ENCODE data around the gene CACNA2D4.

Gene CACNA2D4

DNA sequence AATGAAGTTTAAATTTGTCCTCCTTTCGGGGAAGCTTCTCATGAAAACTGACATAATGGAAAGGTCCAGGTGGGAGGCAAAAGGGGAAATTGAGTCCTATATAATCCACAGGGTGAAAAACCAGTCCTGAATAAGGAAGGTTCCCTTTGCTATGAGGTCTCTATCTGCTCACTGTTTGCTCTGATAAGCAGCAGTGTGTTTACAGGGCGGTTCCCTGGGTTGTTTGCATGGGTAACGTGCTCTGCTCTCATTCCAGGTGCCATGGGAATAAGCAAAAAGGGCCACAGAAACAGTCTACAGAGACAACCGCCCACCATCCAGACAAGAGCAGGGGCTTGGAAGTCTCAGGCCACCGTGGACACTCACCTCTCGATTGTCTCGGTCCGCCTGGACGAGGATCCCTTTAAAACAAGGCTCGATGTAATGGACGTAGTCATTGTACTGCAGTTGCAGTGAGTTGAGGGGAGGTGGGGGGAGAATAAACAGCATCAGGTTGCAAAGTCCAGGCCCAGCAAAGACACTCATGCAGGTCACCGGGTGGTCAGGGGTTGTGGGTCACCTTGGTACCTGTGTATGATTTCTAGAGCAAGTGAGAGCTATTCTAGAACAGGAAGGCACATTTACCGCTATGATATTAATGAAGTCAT, 32.7 kb downstream of the CACNA2D4 start:
- DNase-seq: no peak

- DNase-seq: no peak
These were observed 33.3 kb downstream of the CACNA2D4 start for GRCh38 chr12:1885082-1885596.

DNA sequence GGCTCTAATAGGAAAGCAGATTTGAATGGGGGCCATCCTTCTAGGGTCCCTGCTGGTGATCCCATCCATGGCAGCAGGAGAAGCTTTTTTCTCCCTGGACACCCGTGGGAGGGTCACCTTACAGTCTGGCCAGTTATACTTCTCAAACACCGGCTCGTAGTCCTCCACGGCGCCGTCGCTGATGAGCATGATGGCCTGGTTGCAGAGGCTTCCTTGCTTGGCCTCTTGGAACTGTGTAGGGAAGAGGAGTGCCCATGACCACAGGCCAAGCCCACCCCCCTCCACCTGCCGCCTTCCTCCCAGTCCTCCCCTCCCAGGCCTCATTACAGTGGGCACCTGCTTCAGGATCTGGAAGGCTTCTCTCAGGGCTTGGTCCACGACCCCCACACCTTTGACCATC, 33.8 kb downstream of the CACNA2D4 start:
- DNase-seq: no peak

- no peak for DNase-seq
These were observed 34.9 kb downstream of the CACNA2D4 start for GRCh38 chr12:1883513-1883912.

DNA sequence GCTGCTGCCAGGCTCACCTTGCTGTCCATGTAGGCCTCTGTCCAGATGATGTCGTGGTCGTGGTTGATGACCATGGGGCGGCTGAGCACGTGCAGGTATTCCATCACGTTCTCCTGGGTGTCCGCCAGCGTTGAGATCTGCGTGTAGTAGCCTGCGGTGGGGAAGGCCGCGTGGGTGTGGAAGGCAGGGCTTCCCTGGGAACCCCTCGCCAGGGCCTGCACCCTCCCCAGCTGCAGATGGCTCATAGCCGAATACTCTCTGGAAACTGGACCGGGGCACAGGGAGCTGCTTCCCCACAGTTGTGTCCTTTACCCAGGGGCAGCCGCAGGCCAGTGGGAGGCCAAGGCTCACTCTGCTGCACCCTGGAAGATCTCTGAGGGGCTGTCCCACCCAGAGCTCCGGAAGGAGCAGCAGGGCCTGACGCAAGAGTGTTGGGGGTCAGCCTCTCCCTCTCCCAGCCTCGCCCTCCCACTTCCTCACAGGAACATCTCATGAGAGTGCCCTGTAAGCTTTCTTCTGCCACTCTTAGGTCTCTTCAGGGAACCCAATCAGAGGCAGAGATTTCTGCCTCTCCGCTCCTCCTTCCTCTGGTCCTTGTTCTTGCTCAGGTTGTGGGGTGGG, 35.5 kb downstream of the CACNA2D4 start:
- no peak for DNase-seq

- no peak for DNase-seq
These were observed 36.0 kb downstream of the CACNA2D4 start for GRCh38 chr12:1882405-1882804.

GRCh38 chr12:1881936-1882335, 36.5 kb downstream of the CACNA2D4 start:
- DNase-seq: no peak

- no peak for DNase-seq
These were observed 37.2 kb downstream of the CACNA2D4 start for GRCh38 chr12:1881301-1881700.

DNA sequence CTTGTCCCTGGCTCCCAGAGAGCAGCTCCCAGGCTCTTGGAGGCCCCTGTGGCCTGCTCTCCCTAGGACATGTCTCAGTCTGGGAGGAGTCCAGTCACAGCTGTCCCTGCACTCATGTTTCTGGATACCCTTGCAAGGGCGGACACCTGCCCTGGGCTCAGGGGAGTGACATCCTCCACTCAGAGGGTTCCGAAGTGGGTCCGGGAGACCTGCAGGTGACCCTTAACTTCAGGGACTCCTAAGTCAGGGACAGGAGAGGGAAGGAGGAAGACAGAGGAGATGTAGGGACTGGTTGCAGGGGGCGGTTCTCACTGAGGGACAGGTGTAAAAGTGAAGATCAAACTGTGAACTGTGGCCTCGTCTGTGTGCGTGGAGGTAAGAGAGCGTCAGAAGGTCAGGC, 37.6 kb downstream of the CACNA2D4 start:
- DNase-seq: no peak

DNA sequence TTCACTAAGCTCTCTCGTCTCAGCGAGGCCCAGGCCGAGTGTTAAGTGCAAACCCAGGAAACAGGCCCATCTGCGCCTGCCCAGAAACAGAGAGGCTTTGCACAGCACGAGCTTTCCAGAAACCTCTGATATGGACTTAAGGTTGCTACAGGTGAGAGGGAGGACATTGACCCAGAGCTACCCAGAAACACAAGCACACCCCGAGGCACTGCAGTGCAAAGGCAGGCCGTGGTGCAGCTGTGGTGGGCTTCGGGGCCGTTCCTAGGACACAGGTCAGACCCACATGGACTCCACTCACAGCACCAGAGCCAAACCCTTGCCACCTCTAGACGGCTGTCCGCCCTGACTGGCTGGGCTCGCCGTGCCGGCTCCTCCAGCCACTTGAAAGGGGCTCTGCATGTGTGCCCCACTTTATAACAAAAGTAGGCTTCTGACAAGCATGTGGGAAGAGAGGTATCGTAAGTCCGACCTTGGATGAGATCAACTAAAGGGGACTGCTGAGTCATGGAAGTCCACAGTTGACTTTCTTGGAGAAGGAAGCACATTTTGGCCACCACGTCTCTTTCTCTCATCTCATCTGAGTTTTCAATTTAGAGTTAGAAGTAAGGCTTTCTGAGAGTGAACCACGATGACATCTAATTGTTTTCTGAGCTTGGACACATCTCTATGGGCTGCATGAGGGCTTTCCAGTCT, 38.2 kb downstream of the CACNA2D4 start:
- DNase-seq: no peak

GRCh38 chr12:1879633-1880032, 38.8 kb downstream of the CACNA2D4 start:
- DNase-seq: no peak

DNA sequence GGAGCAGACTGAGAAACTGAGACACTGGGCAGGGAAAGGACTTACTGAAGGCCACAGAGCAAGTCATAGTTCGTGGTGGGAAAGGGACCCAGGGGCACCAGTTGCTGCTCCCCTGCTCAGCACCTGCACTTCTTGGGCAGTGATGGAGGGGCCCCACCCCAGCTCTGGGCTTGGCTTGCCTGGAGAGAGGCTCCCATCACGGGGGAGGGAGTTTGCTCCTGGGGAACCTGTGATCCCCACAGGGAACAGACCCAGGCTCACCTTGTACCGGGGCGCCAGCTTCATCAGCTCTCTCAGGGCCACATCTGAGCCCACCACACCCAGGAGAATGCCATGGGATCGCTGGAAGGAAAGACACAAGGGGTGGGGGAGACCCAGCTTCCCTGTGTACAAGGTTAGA, 39.8 kb downstream of the CACNA2D4 start:
- no peak for DNase-seq

- DNase-seq: no peak
These were observed 40.2 kb downstream of the CACNA2D4 start for GRCh38 chr12:1878214-1878613.

GRCh38 chr12:1877169-1877878, 41.1 kb downstream of the CACNA2D4 start:
- DNase-seq: no peak

DNA sequence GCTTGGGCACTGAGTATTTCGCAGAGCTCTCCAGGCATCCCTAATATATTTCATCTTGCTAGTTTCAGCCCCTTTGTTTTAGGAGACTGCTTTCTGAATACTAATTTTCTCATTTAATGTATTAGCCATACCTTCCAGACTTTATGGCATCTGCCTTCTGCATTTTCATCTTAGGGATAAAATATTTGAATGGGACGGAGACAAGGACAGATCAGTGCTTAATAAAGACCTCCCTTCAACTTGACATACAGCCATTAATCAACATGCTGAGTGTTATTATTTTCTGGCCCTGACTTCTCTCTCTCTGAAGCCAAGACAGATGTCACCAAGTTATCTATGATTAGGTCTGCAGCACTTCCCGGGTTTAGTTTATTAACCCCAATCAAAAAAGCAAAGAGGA, 42.4 kb downstream of the CACNA2D4 start:
- no peak for DNase-seq

DNA sequence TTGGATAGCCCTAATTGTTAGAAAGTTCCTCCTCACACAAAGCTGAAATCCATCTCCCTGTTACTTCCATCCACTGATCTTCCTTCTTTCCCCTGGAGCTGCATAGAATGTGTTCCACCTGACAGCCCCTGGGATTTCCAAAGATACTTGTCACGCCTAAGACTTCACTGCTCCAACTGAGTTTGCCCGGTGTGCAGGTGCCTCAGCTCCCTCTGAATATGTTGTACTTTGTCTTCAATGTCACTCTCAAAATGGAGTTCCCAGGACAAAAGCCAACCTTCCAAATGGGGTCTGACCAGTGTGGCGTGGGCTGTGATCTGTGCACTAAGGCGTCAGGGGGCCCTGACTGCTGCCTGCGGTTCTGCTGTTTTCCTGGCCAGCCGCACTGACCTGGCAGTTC, 42.8 kb downstream of the CACNA2D4 start:
- DNase-seq: no peak

DNA sequence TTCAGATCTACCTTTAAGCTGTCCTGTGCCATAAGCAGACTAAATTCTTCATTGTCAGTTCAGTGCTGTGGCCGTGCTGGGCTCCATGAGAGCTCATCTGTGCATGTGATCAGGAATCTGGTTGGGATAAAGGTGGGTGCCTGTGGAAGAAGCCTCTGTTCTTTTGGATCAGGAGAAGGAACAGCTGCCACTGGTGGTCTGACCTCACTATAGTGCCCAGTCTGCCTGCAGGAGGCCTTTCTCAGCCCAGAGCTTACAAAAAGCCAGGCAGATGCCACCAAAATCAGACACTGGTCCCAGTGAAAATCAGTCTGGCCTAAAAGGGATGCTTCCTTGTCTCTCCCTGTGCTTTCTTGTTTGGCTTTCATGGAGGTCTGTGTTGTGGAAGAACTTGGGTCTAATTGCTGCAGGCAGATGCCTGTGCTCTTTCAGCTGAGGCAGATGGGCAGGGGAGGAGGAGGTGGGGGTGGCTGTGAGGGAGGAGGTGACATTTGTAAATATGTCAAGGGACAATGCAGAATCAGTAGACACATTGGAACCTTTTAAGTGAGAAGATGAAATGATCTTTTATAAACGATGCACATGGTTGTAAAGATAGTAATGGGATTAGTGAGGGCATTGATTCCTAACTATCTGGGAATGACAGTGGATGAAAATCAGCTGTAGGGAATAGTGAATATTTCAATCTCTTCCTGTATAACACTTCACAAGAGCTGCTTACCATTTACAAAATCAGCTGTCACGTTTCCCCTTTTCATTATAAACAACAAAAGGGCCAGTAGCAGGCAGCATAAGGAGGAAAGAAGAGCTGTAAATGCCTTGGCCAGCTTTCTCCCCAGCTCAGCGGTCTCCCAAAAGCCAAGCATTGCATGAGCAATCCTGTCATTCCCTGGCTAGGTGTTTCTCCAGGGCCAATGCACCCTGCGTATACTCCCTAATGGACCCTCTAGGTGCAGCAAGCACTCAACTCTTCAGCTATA, 44.6 kb downstream of the CACNA2D4 start:
- DNase-seq: no peak

- no peak for DNase-seq
These were observed 46.0 kb downstream of the CACNA2D4 start for GRCh38 chr12:1872448-1872847.

- DNase-seq: no peak
These were observed 46.5 kb downstream of the CACNA2D4 start for GRCh38 chr12:1872001-1872400.

GRCh38 chr12:1870998-1871917, 47.2 kb downstream of the CACNA2D4 start:
- no peak for DNase-seq

GRCh38 chr12:1870086-1870485, 48.4 kb downstream of the CACNA2D4 start:
- DNase-seq: no peak
